WTC11 (cell line): ENCODE results near the gene VEPH1. TPM values are rescaled to one million over a fixed set of nuclear protein-coding genes. Genes with fewer than 3 reads are reported as not detected.

Experiments used
- ATAC-seq: fragments of 200-7000 bp; cut with Tn5 transposase; 2 replicates; pipeline ENCODE4 v1.10.0; 2021; ENCODE audit warnings: mild to moderate bottlenecking, moderate library complexity
- CTCF ChIA-PET: fragments of 300-600 bp; sonication (Branson Sonifier 250); formaldehyde crosslinking; loops from one replicate; lab custom pipeline; 2021; ENCODE audit warnings: antibody characterized with exemption; lab: Charles Lee
- POLR2A ChIA-PET: fragments of 350-600 bp; sonication (Branson Sonifier 250); formaldehyde crosslinking; loops from one replicate; lab custom pipeline; 2021; ENCODE audit warnings: antibody characterized with exemption; lab: Charles Lee
- DNase-seq: peaks from one replicate; pipeline ENCODE4 v3.0.0; 2021; ENCODE audit warnings: low spot score
- H3K27ac Mint-ChIP-seq: 2 replicates; pipeline ENCODE4 v1.8.0; 2021; ENCODE audit warnings: mixed read lengths
- H3K27me3 Mint-ChIP-seq: 2 replicates; pipeline ENCODE4 v1.8.0; 2021; ENCODE audit warnings: low read depth, mild to moderate bottlenecking, moderate library complexity, mixed read lengths
- H3K36me3 Mint-ChIP-seq: 2 replicates; pipeline ENCODE4 v1.8.0; 2021; ENCODE audit warnings: mixed read lengths
- H3K4me1 Mint-ChIP-seq: 2 replicates; pipeline ENCODE4 v1.8.0; 2022; ENCODE audit warnings: mixed read lengths
- H3K4me3 Mint-ChIP-seq: 2 replicates; pipeline ENCODE4 v1.8.0; 2021; ENCODE audit warnings: mild to moderate bottlenecking, moderate library complexity, mixed read lengths
- H3K9me3 Mint-ChIP-seq: 2 replicates; pipeline ENCODE4 v1.8.0; 2021; ENCODE audit warnings: mixed read lengths
- ARID4B ChIP-seq: sonication (generic); formaldehyde crosslinking; IDR thresholded peaks from 2 replicates; pipeline ENCODE4 v1.8.0; 2023; ENCODE audit warnings: missing genetic modification reagents, mild to moderate bottlenecking, borderline replicate concordance
- ATF2 ChIP-seq: sonication (generic); formaldehyde crosslinking; IDR thresholded peaks from 2 replicates; pipeline ENCODE4 v1.8.1; 2022; ENCODE audit warnings: low read depth, missing genetic modification reagents, borderline replicate concordance
- ELF4 ChIP-seq: sonication (generic); formaldehyde crosslinking; IDR thresholded peaks from 2 replicates; pipeline ENCODE4 v1.8.1; 2022; ENCODE audit warnings: low read depth, mild to moderate bottlenecking, moderate library complexity, missing genetic modification reagents
- FOXJ3 ChIP-seq: sonication (generic); formaldehyde crosslinking; IDR thresholded peaks from 2 replicates; pipeline ENCODE4 v1.9.0; 2021; ENCODE audit warnings: missing genetic modification reagents, mild to moderate bottlenecking, borderline replicate concordance
- GTF2I ChIP-seq: fragments of 250-450 bp; sonication (Bioruptor Pico); conservative IDR thresholded peaks from 2 replicates; pipeline ENCODE4 v1.4.0; 2021; ENCODE audit warnings: mild to moderate bottlenecking
- KAT7 ChIP-seq: sonication (generic); formaldehyde crosslinking; IDR thresholded peaks from 2 replicates; pipeline ENCODE4 v1.8.1; 2023; ENCODE audit warnings: missing genetic modification reagents, mild to moderate bottlenecking, borderline replicate concordance
- PREB ChIP-seq: sonication (generic); formaldehyde crosslinking; IDR thresholded peaks from 2 replicates; pipeline ENCODE4 v1.8.1; 2022; ENCODE audit warnings: mild to moderate bottlenecking, missing genetic modification reagents, moderate library complexity, borderline replicate concordance
- PRRX2 ChIP-seq: fragments of 250-450 bp; sonication (Bioruptor Pico); IDR thresholded peaks from 2 replicates; pipeline ENCODE4 v1.8.0; 2021; ENCODE audit warnings: mild to moderate bottlenecking
- USF1 ChIP-seq: sonication (generic); formaldehyde crosslinking; IDR thresholded peaks from 2 replicates; pipeline ENCODE4 v1.8.0; 2022; ENCODE audit warnings: mild to moderate bottlenecking, missing genetic modification reagents
- ZNF232 ChIP-seq: sonication (generic); formaldehyde crosslinking; IDR thresholded peaks from 2 replicates; pipeline ENCODE4 v1.8.0; 2022; ENCODE audit warnings: mild to moderate bottlenecking, missing genetic modification reagents
- ZNF317 ChIP-seq: sonication (generic); formaldehyde crosslinking; IDR thresholded peaks from 2 replicates; pipeline ENCODE4 v1.8.1; 2023; ENCODE audit warnings: low read depth, mild to moderate bottlenecking, moderate library complexity, missing genetic modification reagents, borderline replicate concordance
- ZNF671 ChIP-seq: fragments of 250-450 bp; sonication (Bioruptor Pico); IDR thresholded peaks from 2 replicates; pipeline ENCODE4 v1.8.0; 2021; ENCODE audit warnings: mild to moderate bottlenecking
- total RNA-seq: library from RNA; stranded (reverse); gene quantifications from 3 replicates; pipeline ENCODE4 v1.2.3, GENCODE V29; 2021
- TF ChIP-seq, protein P1 (sequence below): fragments of 250-450 bp; sonication (Bioruptor Pico); IDR thresholded peaks from 2 replicates; pipeline ENCODE4 v2.1.2; 2022; ENCODE audit warnings: mild to moderate bottlenecking, moderate library complexity

VEPH1 gene
- total RNA-seq, 1 experiment from 2014 or later = 10.8 TPM

GRCh38 chr3:157549498-157549897, 46.3 kb upstream of the VEPH1 start:
- DNase-seq (no peak), ATAC-seq (no peak)
- Mint-ChIP-seq H3K4me3 (no peak overlapping the region), H3K27ac (no peak overlapping the region), H3K27me3 (no peaks in the 10 kb centered on the region), H3K9me3 (peaks cover 4% of the 10 kb centered on the region; the same call in 1 of the 2 replicates), H3K4me1 (no peaks in the 10 kb centered on the region), H3K36me3 (no peaks in the 10 kb centered on the region)
- TF ChIP-seq ELF4 (CRISPR knock-in tag) (no peak), GTF2I (CRISPR knock-in tag) (no peak)
- POLR2A ChIA-PET = no interaction called here
- CTCF ChIA-PET = no interaction called here

DNA sequence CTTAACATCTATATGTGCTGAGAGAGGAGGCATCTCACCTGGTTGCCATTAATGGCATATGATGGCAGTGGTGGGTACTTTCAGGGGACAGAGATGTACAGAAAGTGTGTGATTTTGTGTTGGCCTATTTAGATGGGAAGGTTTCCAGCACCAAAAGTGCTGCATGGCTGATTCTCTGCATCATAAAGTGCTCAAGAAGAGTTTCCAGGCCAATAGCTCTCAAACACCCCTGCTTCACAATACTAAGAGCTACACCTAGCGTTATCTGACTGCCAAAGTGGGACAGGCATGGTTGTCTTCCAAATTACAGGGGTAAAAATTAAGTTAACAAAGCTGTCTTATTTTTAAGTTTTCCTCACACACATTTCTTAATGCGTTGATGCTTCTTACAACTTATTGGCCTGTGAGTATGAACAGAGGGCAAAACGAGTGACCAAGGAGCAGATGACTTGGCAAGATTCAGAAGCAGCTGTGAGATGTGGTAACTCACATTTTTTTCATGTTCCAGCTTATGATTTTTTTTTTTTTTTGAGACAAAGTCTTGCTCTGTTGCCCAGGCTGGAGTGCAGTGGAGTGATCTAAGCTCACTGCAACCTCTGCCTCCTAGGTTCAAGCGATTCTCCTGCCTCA, 41.4 kb upstream of the VEPH1 start:
- no peak overlapping the region for H3K4me3 Mint-ChIP-seq
- H3K4me1 Mint-ChIP-seq = 0 out of 2 replicates have a peak, but pooled peaks cover 3% of the 10 kb centered on the region
- peaks cover 4% of the 10 kb centered on the region for H3K36me3 Mint-ChIP-seq
- peaks cover 15% of the 10 kb centered on the region for H3K9me3 Mint-ChIP-seq
- no peak for ATAC-seq
- no peak for TF ChIP-seq ZNF671 (CRISPR knock-in tag)
- TF ChIP-seq, protein P1, sequence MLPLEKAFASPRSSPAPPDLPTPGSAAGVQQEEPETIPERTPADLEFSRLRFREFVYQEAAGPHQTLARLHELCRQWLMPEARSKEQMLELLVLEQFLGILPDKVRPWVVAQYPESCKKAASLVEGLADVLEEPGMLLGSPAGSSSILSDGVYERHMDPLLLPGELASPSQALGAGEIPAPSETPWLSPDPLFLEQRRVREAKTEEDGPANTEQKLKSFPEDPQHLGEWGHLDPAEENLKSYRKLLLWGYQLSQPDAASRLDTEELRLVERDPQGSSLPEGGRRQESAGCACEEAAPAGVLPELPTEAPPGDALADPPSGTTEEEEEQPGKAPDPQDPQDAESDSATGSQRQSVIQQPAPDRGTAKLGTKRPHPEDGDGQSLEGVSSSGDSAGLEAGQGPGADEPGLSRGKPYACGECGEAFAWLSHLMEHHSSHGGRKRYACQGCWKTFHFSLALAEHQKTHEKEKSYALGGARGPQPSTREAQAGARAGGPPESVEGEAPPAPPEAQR (CRISPR knock-in tag) = no peak
- TF ChIP-seq ARID4B (CRISPR knock-in tag) = no peak
- TF ChIP-seq KAT7 (CRISPR knock-in tag) = no peak
- TF ChIP-seq FOXJ3 (CRISPR knock-in tag) = no peak
- no peak for TF ChIP-seq ZNF232
- TF ChIP-seq PRRX2 (CRISPR knock-in tag) = no peak
- TF ChIP-seq PREB (CRISPR knock-in tag) = no peak
- no peak for TF ChIP-seq ATF2 (CRISPR knock-in tag)
- TF ChIP-seq USF1 (CRISPR knock-in tag) = no peak
- no peak for TF ChIP-seq ZNF317 (CRISPR knock-in tag)
- peaks cover 22% of the 10 kb centered on the region for H3K27me3 Mint-ChIP-seq
- CTCF ChIA-PET = interaction anchor here (0.9 to 4.7 kb wide), 4 partner anchors 12 to 342 kb away, joined by 3 to 57 read pairs (median 7); no protein-coding TSS in a partner anchor
- H3K27ac Mint-ChIP-seq = no peak overlapping the region
- DNase-seq = no peak
- POLR2A ChIA-PET = no interaction called here
